Activated CD8-positive, alpha-beta memory T cell treated with anti-CD3 and anti-CD28 coated beads, Interleukin-2, amount 10 ng/mL, durations not matched to agents 7 days and 5 days (primary cell): ENCODE measurements around the gene SREK1. TPM values are rescaled to one million over a fixed set of nuclear protein-coding genes. Genes with fewer than 3 reads are reported as not detected.

Source experiments
- ATAC-seq: fragments of 150-1000 bp; cut with Tn5 transposase; one replicate; pipeline ENCODE4 v1.10.0; 2021; ENCODE audit warnings: moderate library complexity
- CTCF ChIA-PET: fragments of 350-600 bp; sonication (Branson Sonifier 250); formaldehyde crosslinking; loops from one replicate; lab custom pipeline; 2021; ENCODE audit warnings: antibody characterized with exemption; lab: Charles Lee
- DNase-seq: peaks from one replicate; pipeline ENCODE4 v3.0.0-alpha.2; 2020
- H3K27ac Mint-ChIP-seq: one replicate; pipeline ENCODE4 v1.8.0; 2021; ENCODE audit warnings: mild to moderate bottlenecking, mixed read lengths
- H3K27me3 Mint-ChIP-seq: one replicate; pipeline ENCODE4 v1.8.0; 2021; ENCODE audit warnings: mixed read lengths
- H3K36me3 Mint-ChIP-seq: one replicate; pipeline ENCODE4 v1.8.0; 2021; ENCODE audit warnings: mild to moderate bottlenecking, mixed read lengths
- H3K4me1 Mint-ChIP-seq: one replicate; pipeline ENCODE4 v1.8.0; 2021; ENCODE audit warnings: mixed read lengths
- H3K4me3 Mint-ChIP-seq: one replicate; pipeline ENCODE4 v1.8.0; 2021; ENCODE audit warnings: mild to moderate bottlenecking, moderate library complexity, mixed read lengths
- H3K9me3 Mint-ChIP-seq: one replicate; pipeline ENCODE4 v1.8.0; 2022; ENCODE audit warnings: low read depth, mixed read lengths
- total RNA-seq, 2 experiments: library from RNA; stranded (reverse); gene quantifications; one replicate each; pipeline ENCODE4 v1.2.3, GENCODE V29; 2021

Gene SREK1
- total RNA-seq, 2 experiments from 2014 or later: 61.4 to 61.7 TPM

DNA sequence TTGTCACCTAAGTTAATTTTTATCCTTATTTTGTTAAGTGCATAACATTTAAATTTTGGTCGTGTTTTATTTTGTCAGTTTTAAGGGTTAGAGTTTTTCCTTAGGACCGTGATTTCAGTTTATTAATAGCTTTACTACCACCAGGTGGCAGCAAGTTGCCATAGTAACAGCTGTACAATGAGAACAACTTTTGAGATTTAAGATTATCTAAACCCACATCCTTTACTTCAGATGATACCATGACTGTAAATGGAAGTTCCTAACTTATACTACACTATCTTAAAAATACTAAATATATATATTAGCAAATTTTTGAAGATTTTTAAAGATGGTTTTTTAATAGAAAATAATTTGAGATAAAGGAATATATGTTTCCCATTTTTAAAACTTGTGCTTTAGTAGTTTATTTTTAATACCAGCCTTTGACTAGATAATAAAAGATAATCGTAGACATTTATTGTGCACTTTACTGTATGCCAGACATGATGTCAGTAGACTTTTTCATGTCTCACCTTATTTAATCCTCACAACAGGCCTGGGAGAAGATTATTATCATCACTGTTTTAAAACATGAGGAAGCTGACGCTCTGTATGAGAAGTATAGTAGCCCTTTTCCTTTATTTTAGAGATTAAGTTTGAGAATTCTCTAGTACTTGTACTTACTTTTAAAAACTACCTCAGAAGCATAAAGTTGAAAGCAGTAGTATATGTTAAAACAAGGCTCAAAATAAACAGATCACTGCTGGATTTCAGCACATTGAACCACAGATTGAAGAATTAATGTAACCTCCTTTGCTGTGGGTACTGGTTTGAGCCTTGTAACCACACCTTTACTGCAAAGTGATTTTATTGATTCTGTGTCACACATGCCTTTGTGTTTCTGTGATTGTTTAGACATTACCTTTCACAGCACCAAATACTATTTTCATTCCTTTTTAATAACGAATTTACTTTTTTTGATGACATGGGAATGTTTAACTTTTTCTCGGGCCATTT lies 27.5 kb downstream of the SREK1 start:
- H3K4me3 Mint-ChIP-seq: no peak overlapping the region
- H3K4me1 Mint-ChIP-seq: peaks cover 31% of the 10 kb centered on the region
- peak; percentile 79 for ATAC-seq
- peak overlapping the region; percentile 19 for H3K27ac Mint-ChIP-seq
- CTCF ChIA-PET: interaction anchor here (0.9 to 1.8 kb wide), 6 partner anchors 13 to 450 kb away, joined by 3 to 6 read pairs (median 4); partner anchors contain the start of genes NLN, SGTB and SREK1
- DNase-seq: peak; percentile 72
- H3K9me3 Mint-ChIP-seq: no peaks in the 10 kb centered on the region
- H3K27me3 Mint-ChIP-seq: no peaks in the 10 kb centered on the region
- H3K36me3 Mint-ChIP-seq: peaks cover 38% of the 10 kb centered on the region

GRCh38 chr5:66174338-66174737 lies 30.2 kb downstream of the SREK1 start:
- no peak for ATAC-seq
- CTCF ChIA-PET: interaction anchor here (1.4 kb wide), 1 partner anchor 244 kb away, joined by 3 read pairs; no protein-coding TSS in a partner anchor
- no peaks in the 10 kb centered on the region for H3K9me3 Mint-ChIP-seq
- H3K36me3 Mint-ChIP-seq: peaks cover 54% of the 10 kb centered on the region
- no peaks in the 10 kb centered on the region for H3K27me3 Mint-ChIP-seq
- H3K4me3 Mint-ChIP-seq: no peak overlapping the region
- no peak overlapping the region for H3K27ac Mint-ChIP-seq
- no peak for DNase-seq
- H3K4me1 Mint-ChIP-seq: peaks cover 26% of the 10 kb centered on the region

DNA sequence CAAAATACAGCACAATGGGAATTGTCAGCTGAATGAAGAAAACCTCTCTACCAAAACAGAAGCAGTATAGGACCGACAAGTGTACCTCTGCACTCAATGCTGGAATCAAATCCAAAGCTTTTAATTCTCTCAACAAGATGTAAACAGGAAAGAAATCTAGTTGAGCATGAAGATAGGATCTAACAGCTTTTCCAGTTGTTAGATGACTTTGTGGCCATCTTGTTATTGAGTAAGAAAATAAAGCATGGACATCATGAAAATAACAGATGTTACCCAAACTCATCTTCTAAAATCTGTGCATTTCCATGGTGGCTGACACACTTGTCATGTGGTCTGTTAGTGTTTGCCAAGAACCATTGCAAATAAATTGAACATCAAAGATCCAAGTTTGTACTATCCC lies 34.7 kb downstream of the SREK1 start:
- CTCF ChIA-PET: no interaction called here
- Mint-ChIP-seq H3K9me3 (no peaks in the 10 kb centered on the region), H3K4me3 (no peak overlapping the region), H3K36me3 (peaks cover 57% of the 10 kb centered on the region), H3K27me3 (no peaks in the 10 kb centered on the region), H3K4me1 (peaks cover 2% of the 10 kb centered on the region), H3K27ac (no peak overlapping the region)
- no peak for DNase-seq
- no peak for ATAC-seq

DNA sequence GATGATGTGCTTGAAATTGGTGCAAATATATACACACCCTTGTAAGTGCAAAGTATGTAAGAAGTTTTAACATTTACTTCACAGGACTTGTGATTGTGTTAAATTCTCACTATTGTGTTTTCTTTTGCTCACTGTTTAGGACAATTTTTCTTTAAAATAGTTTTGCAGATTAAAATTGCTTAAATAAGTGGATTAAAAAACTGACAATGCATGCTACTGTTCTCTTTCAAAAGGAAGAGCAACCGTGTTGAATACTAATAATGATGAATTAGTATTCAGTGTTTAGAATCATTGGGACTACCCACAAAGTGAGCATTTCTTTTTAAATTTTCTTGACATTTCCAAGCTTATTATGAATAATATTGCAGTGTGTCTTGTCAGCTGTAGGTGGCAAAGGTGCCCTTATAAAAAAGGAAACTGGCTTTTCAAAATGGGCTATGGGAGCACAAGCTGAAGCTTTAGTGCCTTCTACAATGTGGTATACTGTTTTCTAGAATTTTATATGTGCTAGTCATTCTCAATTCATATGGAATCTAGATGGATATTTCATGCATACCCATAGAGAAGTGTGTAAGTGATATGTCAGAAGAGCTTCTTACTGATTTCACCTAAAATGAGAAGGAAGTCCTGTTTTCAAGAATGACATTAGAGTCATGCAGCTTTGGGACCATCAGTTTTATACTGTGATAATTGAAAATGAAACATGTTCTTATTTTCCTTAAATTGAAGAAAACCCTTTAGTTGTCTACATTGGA lies 35.4 kb downstream of the SREK1 start:
- DNase-seq (no peak), ATAC-seq (no peak)
- peaks cover 54% of the 10 kb centered on the region for H3K36me3 Mint-ChIP-seq
- H3K4me3 Mint-ChIP-seq: no peak overlapping the region
- H3K27me3 Mint-ChIP-seq: no peaks in the 10 kb centered on the region
- CTCF ChIA-PET: no interaction called here
- no peaks in the 10 kb centered on the region for H3K9me3 Mint-ChIP-seq
- no peak overlapping the region for H3K27ac Mint-ChIP-seq
- no peaks in the 10 kb centered on the region for H3K4me1 Mint-ChIP-seq

GRCh38 chr5:66180282-66181155 lies 36.4 kb downstream of the SREK1 start:
- H3K36me3 Mint-ChIP-seq: peaks cover 51% of the 10 kb centered on the region
- CTCF ChIA-PET: interaction anchor here (1.1 kb wide), 1 partner anchor 126 kb away, joined by 3 read pairs; no protein-coding TSS in a partner anchor
- H3K4me1 Mint-ChIP-seq: no peaks in the 10 kb centered on the region

GRCh38 chr5:66186108-66186507 lies 42.0 kb downstream of the SREK1 start:
- Mint-ChIP-seq H3K4me3 (no peak overlapping the region), H3K27me3 (no peaks in the 10 kb centered on the region), H3K9me3 (no peaks in the 10 kb centered on the region), H3K36me3 (peaks cover 15% of the 10 kb centered on the region), H3K4me1 (no peaks in the 10 kb centered on the region), H3K27ac (no peak overlapping the region)
- ATAC-seq: no peak
- CTCF ChIA-PET: interaction anchor here (1.0 kb wide), 1 partner anchor 10 kb away, joined by 3 read pairs; no protein-coding TSS in a partner anchor
- no peak for DNase-seq

More at GRCh38 chr5:66180282-66181155, 36.4 kb downstream of the SREK1 start:
- DNase-seq: no peak
- no peak for ATAC-seq
- Mint-ChIP-seq H3K4me3 (no peak overlapping the region), H3K27ac (no peak overlapping the region), H3K27me3 (no peaks in the 10 kb centered on the region), H3K9me3 (no peaks in the 10 kb centered on the region)

DNA sequence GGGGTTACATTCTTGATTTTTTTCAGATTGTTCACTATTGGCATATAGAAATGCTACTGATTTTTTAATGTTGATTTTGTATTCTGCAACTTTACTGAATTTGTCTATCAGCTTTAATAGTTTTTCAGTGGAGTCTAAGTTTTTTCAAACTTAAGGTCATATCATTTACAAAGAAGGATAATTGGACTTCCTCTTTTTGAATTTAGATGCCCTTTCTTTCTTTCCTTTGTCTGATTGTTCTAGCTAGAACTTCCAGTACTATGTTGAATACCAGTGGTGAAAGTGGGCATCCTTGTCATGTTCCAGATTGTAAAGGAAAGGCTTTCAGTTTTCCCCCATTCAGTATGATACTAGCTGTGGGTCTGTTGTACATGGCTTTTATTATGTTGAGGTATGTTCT lies 49.3 kb downstream of the SREK1 start:
- Mint-ChIP-seq H3K4me3 (no peak overlapping the region), H3K4me1 (no peaks in the 10 kb centered on the region), H3K9me3 (no peaks in the 10 kb centered on the region), H3K27me3 (no peaks in the 10 kb centered on the region), H3K36me3 (peaks cover 1% of the 10 kb centered on the region), H3K27ac (no peak overlapping the region)
- DNase-seq (no peak), ATAC-seq (no peak)
- CTCF ChIA-PET: no interaction called here

DNA sequence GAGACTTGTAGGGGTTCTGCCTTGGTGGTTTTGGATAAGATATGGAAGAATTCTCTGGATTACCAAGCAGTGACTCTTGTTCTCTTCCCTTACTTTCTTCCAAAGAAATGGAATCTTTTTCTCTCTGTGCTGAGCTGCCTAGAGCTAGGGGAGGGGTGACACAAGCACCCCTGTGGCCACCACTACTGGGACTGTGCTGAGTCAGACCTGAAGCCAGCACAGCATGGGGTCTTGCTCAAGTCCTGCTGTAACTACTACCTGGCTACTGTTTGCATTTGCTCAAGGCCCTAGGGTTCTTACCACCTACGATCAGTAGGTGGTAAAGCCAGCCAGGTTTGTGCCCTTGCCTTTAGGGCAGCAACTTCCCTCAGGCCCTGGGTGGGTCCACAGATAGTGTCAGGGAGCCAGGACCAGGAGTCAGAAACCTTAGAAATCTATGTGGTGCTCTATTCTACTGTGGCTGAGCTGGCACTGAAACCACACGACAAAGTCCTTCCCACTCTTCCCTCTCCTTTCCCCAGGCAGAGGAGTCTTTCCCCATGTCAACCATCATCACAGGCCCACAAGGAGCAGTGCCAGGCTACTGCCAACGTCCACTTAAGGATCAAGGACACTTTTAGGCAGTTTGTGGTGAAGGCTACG lies 53.8 kb downstream of the SREK1 start:
- Mint-ChIP-seq H3K4me1 (no peaks in the 10 kb centered on the region), H3K4me3 (no peak overlapping the region), H3K27ac (no peak overlapping the region), H3K36me3 (no peaks in the 10 kb centered on the region), H3K27me3 (no peaks in the 10 kb centered on the region), H3K9me3 (no peaks in the 10 kb centered on the region)
- no peak for DNase-seq
- CTCF ChIA-PET: no interaction called here
- no peak for ATAC-seq

DNA sequence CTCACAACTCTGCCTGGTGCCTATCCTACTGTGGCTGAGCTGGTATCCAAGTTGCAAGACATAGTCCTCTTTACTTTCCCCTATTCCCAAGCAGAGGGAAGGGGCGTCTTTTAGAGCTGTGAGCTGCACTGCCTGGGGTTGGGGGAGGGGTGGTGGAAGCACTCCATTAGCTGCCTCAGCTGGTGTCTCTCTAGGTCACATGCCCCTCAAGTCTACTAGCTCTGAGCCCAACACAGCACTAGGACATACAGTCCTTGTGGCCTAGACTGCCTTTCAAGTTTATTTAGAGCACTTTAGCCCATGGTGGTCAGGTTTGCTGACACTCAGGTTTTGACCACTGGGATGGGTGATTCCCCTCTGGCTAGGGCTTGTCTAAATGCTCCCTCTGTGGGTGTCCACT lies 54.7 kb downstream of the SREK1 start:
- ATAC-seq (no peak), DNase-seq (no peak)
- no peaks in the 10 kb centered on the region for H3K36me3 Mint-ChIP-seq
- H3K4me1 Mint-ChIP-seq: no peaks in the 10 kb centered on the region
- no peaks in the 10 kb centered on the region for H3K27me3 Mint-ChIP-seq
- no peaks in the 10 kb centered on the region for H3K9me3 Mint-ChIP-seq
- H3K27ac Mint-ChIP-seq: no peak overlapping the region
- H3K4me3 Mint-ChIP-seq: no peak overlapping the region
- CTCF ChIA-PET: no interaction called here

- no peaks in the 10 kb centered on the region for H3K9me3 Mint-ChIP-seq
- no peaks in the 10 kb centered on the region for H3K36me3 Mint-ChIP-seq
- no peaks in the 10 kb centered on the region for H3K4me1 Mint-ChIP-seq
- no peak overlapping the region for H3K27ac Mint-ChIP-seq
- CTCF ChIA-PET: interaction anchor here (1.9 kb wide), 1 partner anchor 103 kb away, joined by 4 read pairs; no protein-coding TSS in a partner anchor
- no peaks in the 10 kb centered on the region for H3K27me3 Mint-ChIP-seq
- H3K4me3 Mint-ChIP-seq: no peak overlapping the region
- no peak for ATAC-seq
- no peak for DNase-seq
Measured at GRCh38 chr5:66203531-66203930, 59.4 kb downstream of the SREK1 start.

- DNase-seq (no peak), ATAC-seq (no peak)
- no peaks in the 10 kb centered on the region for H3K36me3 Mint-ChIP-seq
- H3K4me3 Mint-ChIP-seq: no peak overlapping the region
- H3K4me1 Mint-ChIP-seq: no peaks in the 10 kb centered on the region
- H3K27me3 Mint-ChIP-seq: no peaks in the 10 kb centered on the region
- no peaks in the 10 kb centered on the region for H3K9me3 Mint-ChIP-seq
- no peak overlapping the region for H3K27ac Mint-ChIP-seq
- CTCF ChIA-PET: no interaction called here
Measured at GRCh38 chr5:66206465-66206864, 62.4 kb downstream of the SREK1 start.

- Mint-ChIP-seq H3K27me3 (no peaks in the 10 kb centered on the region), H3K36me3 (no peaks in the 10 kb centered on the region), H3K27ac (no peak overlapping the region), H3K4me3 (no peak overlapping the region), H3K4me1 (no peaks in the 10 kb centered on the region), H3K9me3 (no peaks in the 10 kb centered on the region)
- no peak for DNase-seq
- ATAC-seq: no peak
- CTCF ChIA-PET: no interaction called here
Measured at GRCh38 chr5:66207800-66208561, 63.9 kb downstream of the SREK1 start.
